Measurements from ENCODE around the gene LCK. TPM values are rescaled to one million over a fixed set of nuclear protein-coding genes. Genes with fewer than 3 reads are reported as not detected.

Gene LCK
- total and polyA plus RNA-seq, 12 donors = 0.25 to 7.1 (median 0.62) TPM

DNA sequence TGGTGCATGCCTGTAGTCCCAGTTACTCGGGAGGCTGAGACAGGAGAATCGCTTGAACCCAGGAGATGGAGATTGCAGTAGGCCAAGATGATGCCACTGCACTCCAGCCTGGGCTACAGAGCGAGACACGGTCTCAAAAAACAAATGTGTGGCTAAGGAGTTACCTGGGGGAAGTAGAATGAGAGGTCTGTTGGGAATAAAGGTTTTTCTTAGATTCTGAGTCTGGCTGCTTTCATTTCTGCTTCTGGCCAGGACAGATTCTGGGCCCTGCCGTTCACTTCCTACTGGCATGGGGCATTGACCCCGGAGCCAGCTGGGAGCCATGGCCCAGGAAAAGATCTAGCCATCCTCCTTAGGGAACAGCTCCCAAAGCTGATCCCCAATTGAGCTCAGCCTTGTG is 42.6 kb upstream of the LCK start:
- Histone ChIP-seq H3K4me3 (no peak overlapping the region), H3K27me3 (no peaks in the 10 kb centered on the region), H3K4me1 (peaks cover 6 to 24% (median 17%) of the 10 kb centered on the region in 9 donors), H3K36me3 (peaks cover 0 to 16% (median 0%) of the 10 kb centered on the region in 9 donors), H3K27ac (no peak overlapping the region), H3K9me3 (no peaks in the 10 kb centered on the region)
- TF ChIP-seq CTCF (IDR thresholded peaks at IDR 0.05) = no peak
- WGBS, 2 donors = 87 to 89% methylated on average over 6 of the region's 6 CpGs
- ATAC-seq (no peak), DNase-seq (no peak)
- intact Hi-C loops (cut with DNase I) = no loop called here

DNA sequence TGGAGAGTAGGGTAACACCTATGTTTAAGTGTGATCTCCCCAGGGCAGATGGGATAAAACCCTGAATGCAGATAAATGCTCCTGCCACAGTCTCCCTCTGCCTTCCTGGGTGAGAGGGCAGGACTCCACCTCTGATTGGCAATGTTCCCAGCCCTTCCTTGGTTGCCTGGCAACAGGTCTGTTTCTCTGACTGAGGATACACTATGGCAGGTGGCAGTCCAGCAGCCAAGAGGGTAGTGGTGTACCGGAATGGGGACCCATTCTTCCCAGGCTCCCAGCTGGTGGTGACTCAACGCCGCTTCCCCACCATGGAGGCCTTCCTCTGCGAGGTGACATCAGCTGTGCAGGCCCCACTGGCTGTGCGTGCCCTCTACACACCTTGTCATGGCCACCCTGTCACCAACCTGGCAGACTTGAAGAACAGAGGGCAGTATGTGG is 42.2 kb upstream of the LCK start, which contains the start of gene DCDC2B:
TSS of gene DCDC2B (plus strand) at position 199 of the 438 bp plus-strand sequence. CDS start at position 204, 5 bp downstream.
- Histone ChIP-seq H3K36me3 (peaks cover 0 to 14% (median 0%) of the 10 kb centered on the region in 9 donors), H3K4me3 (no peak within 1 kb of the TSS), H3K27me3 (no peaks in the 10 kb centered on the region), H3K9me3 (no peaks in the 10 kb centered on the region), H3K4me1 (peaks cover 6 to 24% (median 17%) of the 10 kb centered on the region in 9 donors), H3K27ac (no peak within 1 kb of the TSS)
- TF ChIP-seq CTCF (IDR thresholded peaks at IDR 0.05) = no peak
- WGBS, 2 donors = 69 to 70% methylated on average over 5 of the region's 5 CpGs
- ATAC-seq (peak in 4 of 8 donors; percentile 2 to 13 (median 4)), DNase-seq (peak; percentile 29 to 52)
- intact Hi-C loops (cut with DNase I) = no loop called here

DNA sequence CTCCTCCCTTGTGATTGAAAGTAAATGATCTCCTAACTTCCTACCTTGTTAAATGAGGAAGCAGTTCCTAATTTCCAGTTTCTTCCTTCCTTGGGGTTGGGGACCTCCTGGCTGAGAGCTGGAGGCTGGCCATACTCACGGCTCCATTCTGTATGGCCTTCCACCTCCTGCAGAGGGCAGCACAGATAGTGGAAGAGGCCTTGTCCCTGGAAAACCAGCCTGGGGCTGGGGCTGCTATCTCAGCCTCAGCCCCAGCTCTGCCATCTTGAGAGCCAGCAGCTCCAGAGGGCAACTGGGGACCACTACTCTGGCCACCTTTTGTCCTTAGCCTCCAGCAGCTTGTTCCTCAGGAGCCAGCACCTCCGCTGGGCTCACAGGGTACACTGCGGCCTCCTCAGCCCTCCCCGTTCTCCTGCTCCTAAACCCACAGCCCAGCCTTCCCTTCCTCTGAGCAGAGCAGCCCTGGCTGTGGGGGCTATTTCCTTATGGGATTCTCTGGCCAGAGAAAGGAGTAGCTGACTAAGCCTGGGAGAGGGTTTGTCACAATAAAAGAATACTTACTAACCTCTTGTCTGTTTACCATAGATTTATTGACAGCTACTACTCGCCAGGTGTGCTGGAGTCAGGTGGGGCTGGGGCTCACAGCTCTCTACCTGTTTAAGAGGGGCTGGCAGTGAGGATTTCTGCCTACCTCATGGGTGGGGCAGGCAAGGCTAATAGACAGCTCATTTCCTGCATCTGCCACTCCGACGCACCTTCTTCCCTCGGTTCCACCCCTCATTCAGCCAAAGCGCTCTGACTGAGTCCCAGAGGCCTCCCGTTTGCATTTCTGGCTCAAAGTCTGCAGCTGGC is 35.2 kb upstream of the LCK start:
- H3K9me3 ChIP-seq = no peaks in the 10 kb centered on the region
- no peak overlapping the region for H3K4me3 ChIP-seq
- 70 to 81% methylated on average over 10 of the region's 10 CpGs for WGBS, 2 donors
- intact Hi-C loops (cut with DNase I) = loop anchor here in 3 of 10 donors (10.0 kb wide), 3 partner anchors 99 to 179 kb away; partner anchors contain the start of gene BSDC1 (in 1 of the 3)
- ATAC-seq (peak; percentile 65 to 85 (median 78)), DNase-seq (peak; percentile 44 to 58)
- peak overlapping the region in 5 of 10 donors; percentile 11 to 41 (median 19) for H3K27ac ChIP-seq
- peaks cover 2 to 20% (median 9%) of the 10 kb centered on the region in 9 donors for H3K4me1 ChIP-seq
- H3K36me3 ChIP-seq = peaks cover 0 to 80% (median 14%) of the 10 kb centered on the region in 9 donors
- H3K27me3 ChIP-seq = no peaks in the 10 kb centered on the region
- peak; percentile 41 to 85 (median 78) for TF ChIP-seq CTCF (IDR thresholded peaks at IDR 0.05)

DNA sequence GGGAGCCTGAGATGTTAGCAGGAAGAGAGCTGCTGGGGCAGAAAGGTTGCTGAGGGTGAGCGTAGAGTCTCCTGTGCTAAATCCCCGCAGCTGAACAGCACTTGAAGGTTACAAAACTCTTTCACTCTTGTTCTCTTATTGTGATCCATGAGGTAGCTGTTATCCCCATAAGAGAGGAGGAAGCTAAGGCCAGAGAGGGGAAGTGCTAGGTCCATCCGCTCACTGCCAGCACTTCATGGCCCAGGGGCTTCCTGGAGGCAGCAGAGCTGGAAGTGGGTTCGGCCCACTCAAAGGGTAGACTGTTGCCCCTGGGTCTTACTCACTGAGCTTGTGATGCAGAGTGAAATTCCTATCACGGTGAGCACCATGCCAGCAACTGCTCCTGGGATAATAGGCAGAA is 34.5 kb upstream of the LCK start:
- intact Hi-C loops (cut with DNase I) = loop anchor here in 3 of 10 donors (10.0 kb wide), 3 partner anchors 98 to 178 kb away; partner anchors contain the start of gene BSDC1 (in 1 of the 3)
- Histone ChIP-seq H3K4me3 (no peak overlapping the region), H3K4me1 (peaks cover 2 to 27% (median 16%) of the 10 kb centered on the region in 9 donors), H3K36me3 (peaks cover 0 to 80% (median 14%) of the 10 kb centered on the region in 9 donors), H3K27me3 (no peaks in the 10 kb centered on the region), H3K27ac (no peak overlapping the region), H3K9me3 (no peaks in the 10 kb centered on the region)
- TF ChIP-seq CTCF (IDR thresholded peaks at IDR 0.05) = no peak
- ATAC-seq (no peak), DNase-seq (no peak)
- 90 to 95% methylated on average over 5 of the region's 5 CpGs for WGBS, 2 donors

All from heart right ventricle (tissue), 16 donors.